ENCODE results near the gene FOXB1.

The FOXB1 gene

GRCh38 chr15:60004009-60004845, at the start of gene FOXB1:
TSS of gene FOXB1 (plus strand) at chr15:60004311. CDS start at chr15:60004964, 653 bp downstream.
- DNase-seq (ENCODE audit: low spot score): no peak

- DNase-seq (ENCODE audit: low spot score): no peak
Observed at GRCh38 chr15:59958288-59958687, 45.8 kb upstream of the FOXB1 start.

- no peak for DNase-seq (ENCODE audit: low spot score)
Observed at GRCh38 chr15:59960318-59960717, 43.8 kb upstream of the FOXB1 start.

- no peak for DNase-seq (ENCODE audit: low spot score)
Observed at GRCh38 chr15:59963322-59963721, 40.8 kb upstream of the FOXB1 start.

- no peak for DNase-seq (ENCODE audit: low spot score)
Observed at GRCh38 chr15:59963925-59964324, 40.2 kb upstream of the FOXB1 start.

- DNase-seq (ENCODE audit: low spot score): no peak
Observed at GRCh38 chr15:59965741-59966140, 38.4 kb upstream of the FOXB1 start.

GRCh38 chr15:59966262-59966661, 37.8 kb upstream of the FOXB1 start:
- DNase-seq (ENCODE audit: low spot score): no peak

GRCh38 chr15:59968314-59968713, 35.8 kb upstream of the FOXB1 start:
- DNase-seq (ENCODE audit: low spot score): no peak

- DNase-seq (ENCODE audit: low spot score): no peak
Observed at GRCh38 chr15:59972241-59972640, 31.9 kb upstream of the FOXB1 start.

GRCh38 chr15:59976480-59977271, 27.4 kb upstream of the FOXB1 start:
- no peak for DNase-seq (ENCODE audit: low spot score)

- DNase-seq (ENCODE audit: low spot score): no peak
Observed at GRCh38 chr15:59991834-59992233, 12.3 kb upstream of the FOXB1 start.

- DNase-seq (ENCODE audit: low spot score): no peak
Observed at GRCh38 chr15:59993041-59993750, 10.9 kb upstream of the FOXB1 start.

- DNase-seq (ENCODE audit: low spot score): no peak
Observed at GRCh38 chr15:59993950-59994401, 10.1 kb upstream of the FOXB1 start.

- no peak for DNase-seq (ENCODE audit: low spot score)
Observed at GRCh38 chr15:59994526-59994887, 9.6 kb upstream of the FOXB1 start.

- DNase-seq (ENCODE audit: low spot score): no peak
Observed at GRCh38 chr15:59994888-59995557, 9.1 kb upstream of the FOXB1 start.

- no peak for DNase-seq (ENCODE audit: low spot score)
Observed at GRCh38 chr15:59995568-59996297, 8.4 kb upstream of the FOXB1 start.

GRCh38 chr15:59996298-59997041, 7.6 kb upstream of the FOXB1 start:
- DNase-seq (ENCODE audit: low spot score): no peak

- DNase-seq (ENCODE audit: low spot score): no peak
Observed at GRCh38 chr15:59997070-59997701, 6.9 kb upstream of the FOXB1 start.

GRCh38 chr15:59998305-59998949, 5.7 kb upstream of the FOXB1 start:
- DNase-seq (ENCODE audit: low spot score): no peak

All from GM03348 (cell line).